ENCODE measurements around the gene NDUFAF5.
"Not testable (repeated sequence)": the region's sequence is repeated elsewhere in the genome, so short reads cannot be mapped to it uniquely, and the experiment has no call there.

NDUFAF5 gene

GRCh38 chr20:13755809-13756208 lies 29.0 kb upstream of the NDUFAF5 start:
- Histone ChIP-seq H3K27me3 (ENCODE audit: control insufficient read depth in 1 of 2, insufficient read depth in 2 of 2, low read length in 2 of 2) (no peaks in the 10 kb centered on the region), H3K27ac (ENCODE audit: low read length) (no peak overlapping the region), H3K9me3 (ENCODE audit: control insufficient read depth in 2 of 2, low read length in 2 of 2) (no peaks in the 10 kb centered on the region), H3K4me3 (ENCODE audit: low read length in 2 of 2) (no peak overlapping the region), H3K4me1 (ENCODE audit: control insufficient read depth, insufficient read depth, low read length) (no peaks in the 10 kb centered on the region), H3K36me3 (ENCODE audit: control insufficient read depth in 2 of 2, insufficient read depth in 2 of 2, low read length in 2 of 2) (peaks cover 0 to 25% of the 10 kb centered on the region in 2 donors), H3K9ac (ENCODE audit: low read length in 2 of 2) (no peak overlapping the region)

GRCh38 chr20:13756551-13756950 lies 28.3 kb upstream of the NDUFAF5 start:
- Histone ChIP-seq H3K4me1 (ENCODE audit: control insufficient read depth, insufficient read depth, low read length) (no peaks in the 10 kb centered on the region), H3K9me3 (ENCODE audit: control insufficient read depth in 2 of 2, low read length in 2 of 2) (no peaks in the 10 kb centered on the region), H3K27ac (ENCODE audit: low read length) (no peak overlapping the region), H3K4me3 (ENCODE audit: low read length in 2 of 2) (no peak overlapping the region), H3K27me3 (ENCODE audit: control insufficient read depth in 1 of 2, insufficient read depth in 2 of 2, low read length in 2 of 2) (no peaks in the 10 kb centered on the region), H3K36me3 (ENCODE audit: control insufficient read depth in 2 of 2, insufficient read depth in 2 of 2, low read length in 2 of 2) (peaks cover 0 to 25% of the 10 kb centered on the region in 2 donors), H3K9ac (ENCODE audit: low read length in 2 of 2) (no peak overlapping the region)

DNA sequence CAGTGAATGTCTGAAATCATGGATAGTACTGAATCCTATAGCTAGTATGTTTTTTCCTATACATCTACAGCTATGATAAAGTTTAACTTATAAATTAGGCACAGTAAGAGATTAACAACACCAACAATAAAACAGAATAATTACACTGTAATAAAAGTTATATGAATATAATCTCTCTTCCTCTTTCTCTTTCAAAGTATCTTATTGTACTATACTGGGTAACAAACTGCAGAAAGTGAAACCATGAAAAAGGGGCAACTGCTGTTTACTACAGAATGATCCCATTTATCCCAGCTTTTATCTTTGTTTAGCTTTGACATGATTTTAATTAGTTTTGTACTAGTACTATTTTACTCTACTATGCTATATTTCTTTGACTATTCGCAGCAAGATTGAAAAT lies 25.9 kb upstream of the NDUFAF5 start:
- Histone ChIP-seq H3K4me1 (ENCODE audit: control insufficient read depth, insufficient read depth, low read length) (no peaks in the 10 kb centered on the region), H3K9ac (ENCODE audit: low read length in 2 of 2) (no peak overlapping the region), H3K36me3 (ENCODE audit: control insufficient read depth in 2 of 2, insufficient read depth in 2 of 2, low read length in 2 of 2) (peaks cover 0 to 24% of the 10 kb centered on the region in 2 donors), H3K4me3 (ENCODE audit: low read length in 2 of 2) (no peak overlapping the region), H3K27ac (ENCODE audit: low read length) (no peak overlapping the region), H3K27me3 (ENCODE audit: control insufficient read depth in 1 of 2, insufficient read depth in 2 of 2, low read length in 2 of 2) (no peaks in the 10 kb centered on the region), H3K9me3 (ENCODE audit: control insufficient read depth in 2 of 2, low read length in 2 of 2) (no peaks in the 10 kb centered on the region)

GRCh38 chr20:13760451-13760946 lies 24.3 kb upstream of the NDUFAF5 start:
- not testable (repeated sequence) for H3K4me3 ChIP-seq (ENCODE audit: low read length in 2 of 2); H3K9me3 ChIP-seq (ENCODE audit: control insufficient read depth in 2 of 2, low read length in 2 of 2)
- peaks cover 8 to 31% of the 10 kb centered on the region in 2 donors for H3K36me3 ChIP-seq (ENCODE audit: control insufficient read depth in 2 of 2, insufficient read depth in 2 of 2, low read length in 2 of 2)

DNA sequence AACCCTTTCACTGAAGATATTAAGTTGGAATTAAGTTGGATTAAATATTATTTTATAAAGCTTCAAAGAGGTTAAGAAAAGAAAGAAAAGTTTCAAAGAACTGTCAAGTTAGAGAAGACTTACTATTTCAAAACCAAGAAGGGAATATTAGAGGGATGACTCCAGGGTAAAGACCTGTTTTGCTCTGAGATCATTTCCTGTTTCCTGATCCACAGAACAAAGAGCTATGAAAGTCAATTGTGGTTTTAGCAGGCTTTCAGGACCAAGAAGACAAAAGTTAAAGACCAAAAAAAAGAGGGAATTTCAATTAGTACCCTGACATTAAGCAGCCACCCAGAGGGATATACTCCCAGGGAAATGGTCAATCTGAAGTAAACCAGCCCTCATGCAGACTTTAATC lies 19.5 kb upstream of the NDUFAF5 start:
- Histone ChIP-seq H3K36me3 (ENCODE audit: control insufficient read depth in 2 of 2, insufficient read depth in 2 of 2, low read length in 2 of 2) (peaks cover 31 to 40% of the 10 kb centered on the region in 2 donors), H3K27me3 (ENCODE audit: control insufficient read depth in 1 of 2, insufficient read depth in 2 of 2, low read length in 2 of 2) (no peaks in the 10 kb centered on the region), H3K9me3 (ENCODE audit: control insufficient read depth in 2 of 2, low read length in 2 of 2) (peaks cover 0 to 3% of the 10 kb centered on the region in 2 donors), H3K4me3 (ENCODE audit: low read length in 2 of 2) (no peak overlapping the region), H3K4me1 (ENCODE audit: control insufficient read depth, insufficient read depth, low read length) (no peaks in the 10 kb centered on the region), H3K9ac (ENCODE audit: low read length in 2 of 2) (no peak overlapping the region), H3K27ac (ENCODE audit: low read length) (no peak overlapping the region)

More at GRCh38 chr20:13760451-13760946, 24.3 kb upstream of the NDUFAF5 start:
- not testable (repeated sequence) for H3K9ac ChIP-seq (ENCODE audit: low read length in 2 of 2); H3K4me1 ChIP-seq (ENCODE audit: control insufficient read depth, insufficient read depth, low read length); H3K27me3 ChIP-seq (ENCODE audit: control insufficient read depth in 1 of 2, insufficient read depth in 2 of 2, low read length in 2 of 2); H3K27ac ChIP-seq (ENCODE audit: low read length)

- Histone ChIP-seq H3K9me3 (ENCODE audit: control insufficient read depth in 2 of 2, low read length in 2 of 2) (peaks cover 0 to 3% of the 10 kb centered on the region in 2 donors), H3K27ac (ENCODE audit: low read length) (no peak overlapping the region), H3K4me1 (ENCODE audit: control insufficient read depth, insufficient read depth, low read length) (no peaks in the 10 kb centered on the region), H3K36me3 (ENCODE audit: control insufficient read depth in 2 of 2, insufficient read depth in 2 of 2, low read length in 2 of 2) (peaks cover 31 to 40% of the 10 kb centered on the region in 2 donors), H3K4me3 (ENCODE audit: low read length in 2 of 2) (no peak overlapping the region), H3K9ac (ENCODE audit: low read length in 2 of 2) (no peak overlapping the region), H3K27me3 (ENCODE audit: control insufficient read depth in 1 of 2, insufficient read depth in 2 of 2, low read length in 2 of 2) (no peaks in the 10 kb centered on the region)
Measured at GRCh38 chr20:13765868-13766416, 18.9 kb upstream of the NDUFAF5 start.

- H3K9ac ChIP-seq (ENCODE audit: low read length in 2 of 2) = no peak overlapping the region
- H3K27ac ChIP-seq (ENCODE audit: low read length) = no peak overlapping the region
- H3K36me3 ChIP-seq (ENCODE audit: control insufficient read depth in 2 of 2, insufficient read depth in 2 of 2, low read length in 2 of 2) = peaks cover 27 to 44% of the 10 kb centered on the region in 2 donors
Measured at GRCh38 chr20:13770141-13770540, 14.7 kb upstream of the NDUFAF5 start.

GRCh38 chr20:13771853-13772453 lies 12.9 kb upstream of the NDUFAF5 start:
- no peak overlapping the region for H3K4me3 ChIP-seq (ENCODE audit: low read length in 2 of 2)
- no peaks in the 10 kb centered on the region for H3K4me1 ChIP-seq (ENCODE audit: control insufficient read depth, insufficient read depth, low read length)
- H3K36me3 ChIP-seq (ENCODE audit: control insufficient read depth in 2 of 2, insufficient read depth in 2 of 2, low read length in 2 of 2) = peaks cover 19 to 43% of the 10 kb centered on the region in 2 donors
- H3K9me3 ChIP-seq (ENCODE audit: control insufficient read depth in 2 of 2, low read length in 2 of 2) = no peaks in the 10 kb centered on the region
- no peak overlapping the region for H3K9ac ChIP-seq (ENCODE audit: low read length in 2 of 2)
- no peak overlapping the region for H3K27ac ChIP-seq (ENCODE audit: low read length)
- H3K27me3 ChIP-seq (ENCODE audit: control insufficient read depth in 1 of 2, insufficient read depth in 2 of 2, low read length in 2 of 2) = no peaks in the 10 kb centered on the region

More at GRCh38 chr20:13770141-13770540, 14.7 kb upstream of the NDUFAF5 start:
- Histone ChIP-seq H3K27me3 (ENCODE audit: control insufficient read depth in 1 of 2, insufficient read depth in 2 of 2, low read length in 2 of 2) (no peaks in the 10 kb centered on the region), H3K4me1 (ENCODE audit: control insufficient read depth, insufficient read depth, low read length) (no peaks in the 10 kb centered on the region), H3K9me3 (ENCODE audit: control insufficient read depth in 2 of 2, low read length in 2 of 2) (peaks cover 0 to 3% of the 10 kb centered on the region in 2 donors), H3K4me3 (ENCODE audit: low read length in 2 of 2) (no peak overlapping the region)

DNA sequence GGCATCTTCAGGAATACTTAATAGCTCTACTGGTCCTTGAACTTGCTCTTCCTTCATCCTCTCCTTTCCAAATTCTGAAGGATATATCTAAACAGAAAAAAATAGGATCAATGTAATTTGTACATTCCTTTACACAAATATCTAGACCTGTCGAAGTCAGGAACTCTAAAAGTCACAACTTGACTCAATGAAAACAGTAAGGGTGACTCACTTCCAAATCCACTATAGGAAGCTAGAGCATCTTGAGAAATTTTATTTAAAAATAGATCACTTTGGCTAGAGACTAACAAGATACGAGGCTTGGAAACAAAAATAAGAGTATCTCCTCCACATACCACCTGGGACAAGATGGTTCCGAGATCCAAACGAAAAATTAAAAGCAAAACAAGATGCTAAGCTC lies 12.3 kb upstream of the NDUFAF5 start:
- Histone ChIP-seq H3K36me3 (ENCODE audit: control insufficient read depth in 2 of 2, insufficient read depth in 2 of 2, low read length in 2 of 2) (peaks cover 21 to 44% of the 10 kb centered on the region in 2 donors), H3K27ac (ENCODE audit: low read length) (no peak overlapping the region), H3K4me3 (ENCODE audit: low read length in 2 of 2) (no peak overlapping the region), H3K9me3 (ENCODE audit: control insufficient read depth in 2 of 2, low read length in 2 of 2) (no peaks in the 10 kb centered on the region), H3K27me3 (ENCODE audit: control insufficient read depth in 1 of 2, insufficient read depth in 2 of 2, low read length in 2 of 2) (no peaks in the 10 kb centered on the region), H3K9ac (ENCODE audit: low read length in 2 of 2) (no peak overlapping the region), H3K4me1 (ENCODE audit: control insufficient read depth, insufficient read depth, low read length) (no peaks in the 10 kb centered on the region)

DNA sequence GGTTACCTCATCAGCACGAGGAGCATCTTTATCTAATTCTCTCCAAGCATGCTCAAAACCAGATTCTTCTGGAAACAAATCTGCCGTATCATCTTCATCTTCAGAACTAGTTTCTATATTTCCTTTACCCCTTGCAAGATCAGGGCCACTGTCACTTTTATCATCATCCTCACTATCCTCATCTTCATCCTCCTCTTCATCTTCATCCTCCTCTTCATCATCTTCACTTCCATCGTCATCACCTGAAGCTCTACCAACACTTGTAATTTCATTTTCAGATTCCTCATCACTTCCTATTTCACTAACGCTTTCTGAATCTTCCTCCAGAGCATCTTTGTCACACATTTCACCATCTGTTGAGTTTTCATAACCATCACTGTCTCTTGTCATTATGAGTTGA lies 9.0 kb upstream of the NDUFAF5 start:
- Histone ChIP-seq H3K36me3 (ENCODE audit: control insufficient read depth in 2 of 2, insufficient read depth in 2 of 2, low read length in 2 of 2) (peaks cover 17 to 37% of the 10 kb centered on the region in 2 donors), H3K9me3 (ENCODE audit: control insufficient read depth in 2 of 2, low read length in 2 of 2) (no peaks in the 10 kb centered on the region), H3K27ac (ENCODE audit: low read length) (no peak overlapping the region), H3K4me1 (ENCODE audit: control insufficient read depth, insufficient read depth, low read length) (no peaks in the 10 kb centered on the region), H3K27me3 (ENCODE audit: control insufficient read depth in 1 of 2, insufficient read depth in 2 of 2, low read length in 2 of 2) (no peaks in the 10 kb centered on the region), H3K9ac (ENCODE audit: low read length in 2 of 2) (no peak overlapping the region), H3K4me3 (ENCODE audit: low read length in 2 of 2) (no peak overlapping the region)

GRCh38 chr20:13777171-13777601 lies 7.6 kb upstream of the NDUFAF5 start:
- H3K27me3 ChIP-seq (ENCODE audit: control insufficient read depth in 1 of 2, insufficient read depth in 2 of 2, low read length in 2 of 2) = no peaks in the 10 kb centered on the region
- no peak overlapping the region for H3K9ac ChIP-seq (ENCODE audit: low read length in 2 of 2)
- peaks cover 22 to 43% of the 10 kb centered on the region in 2 donors for H3K36me3 ChIP-seq (ENCODE audit: control insufficient read depth in 2 of 2, insufficient read depth in 2 of 2, low read length in 2 of 2)

More at GRCh38 chr20:13777171-13777601, 7.6 kb upstream of the NDUFAF5 start:
- Histone ChIP-seq H3K27ac (ENCODE audit: low read length) (no peak overlapping the region), H3K9me3 (ENCODE audit: control insufficient read depth in 2 of 2, low read length in 2 of 2) (no peaks in the 10 kb centered on the region), H3K4me3 (ENCODE audit: low read length in 2 of 2) (no peak overlapping the region), H3K4me1 (ENCODE audit: control insufficient read depth, insufficient read depth, low read length) (no peaks in the 10 kb centered on the region)

All from stomach smooth muscle (tissue), 2 donors.